Activated CD8-positive, alpha-beta memory T cell treated with anti-CD3 and anti-CD28 coated beads for 36 hours (primary cell): ENCODE measurements around the gene EMSY. TPM values are rescaled to one million over a fixed set of nuclear protein-coding genes. Genes with fewer than 3 reads are reported as not detected.

ENCODE experiments used
- CTCF ChIA-PET: fragments of 350-600 bp; sonication (Branson Sonifier 250); formaldehyde crosslinking; loops from one replicate; lab custom pipeline; 2021; ENCODE audit warnings: antibody characterized with exemption; lab: Charles Lee
- POLR2A ChIA-PET: fragments of 350-600 bp; sonication (Branson Sonifier 250); formaldehyde crosslinking; loops from one replicate; lab custom pipeline; 2021; ENCODE audit warnings: antibody characterized with exemption; lab: Charles Lee
- total RNA-seq, 2 experiments: library from RNA; stranded (reverse); gene quantifications; one replicate each; pipeline ENCODE4 v1.2.3, GENCODE V29; 2021

EMSY gene
- total RNA-seq, 2 experiments from 2014 or later, result 22.0 to 26.8 TPM

- POLR2A ChIA-PET, result no interaction called here
- CTCF ChIA-PET, result no interaction called here
These were observed 10.5 kb downstream of the EMSY start for GRCh38 chr11:76455331-76455730.

GRCh38 chr11:76455931-76456330 is 11.1 kb downstream of the EMSY start:
- ChIA-PET CTCF (no interaction called here), POLR2A (no interaction called here)

GRCh38 chr11:76456571-76456970 is 11.8 kb downstream of the EMSY start:
- CTCF ChIA-PET, result no interaction called here

GRCh38 chr11:76459299-76459698 is 14.5 kb downstream of the EMSY start:
- CTCF ChIA-PET, result no interaction called here
- POLR2A ChIA-PET, result no interaction called here

More at GRCh38 chr11:76456571-76456970, 11.8 kb downstream of the EMSY start:
- POLR2A ChIA-PET, result no interaction called here

- POLR2A ChIA-PET, result no interaction called here
- CTCF ChIA-PET, result no interaction called here
These were observed 15.0 kb downstream of the EMSY start for GRCh38 chr11:76459846-76460245.

DNA sequence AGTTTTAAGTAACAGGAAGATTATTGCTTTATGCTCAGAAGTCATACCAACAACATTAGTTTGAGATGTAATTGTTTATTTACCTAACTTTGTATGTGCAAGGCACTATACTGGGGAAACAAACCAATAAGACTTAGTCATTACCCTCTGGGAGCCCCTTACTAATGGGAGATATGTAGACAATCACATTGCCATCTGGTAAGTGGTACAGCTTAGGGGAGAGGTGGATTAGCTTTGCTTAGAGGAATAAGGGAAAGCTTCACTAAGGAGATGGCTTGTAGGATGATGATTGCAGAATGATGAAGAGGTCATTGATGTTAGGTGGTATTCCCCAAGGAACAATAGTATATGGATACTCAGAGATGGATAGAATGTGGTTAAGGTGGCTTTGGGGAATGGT is 17.5 kb downstream of the EMSY start:
- CTCF ChIA-PET, result no interaction called here

DNA sequence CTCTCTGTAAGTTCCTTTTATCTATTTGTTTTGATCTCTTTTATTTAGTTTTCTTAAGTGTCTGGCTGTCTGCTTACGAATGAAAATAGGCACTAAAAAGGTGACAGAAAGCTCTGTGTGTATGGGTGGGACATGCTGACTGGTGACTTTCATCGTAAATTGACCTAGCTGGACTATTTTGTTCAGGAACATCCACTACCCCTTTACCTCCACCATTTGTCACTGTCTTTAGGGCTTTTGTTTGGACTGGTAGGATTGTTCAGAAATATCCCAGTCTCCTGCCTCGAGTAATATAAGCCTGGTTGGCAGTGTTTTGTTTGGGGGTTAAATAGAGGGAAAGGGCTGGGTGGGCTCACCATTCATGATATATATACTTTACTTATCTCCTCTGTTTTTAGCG is 20.9 kb downstream of the EMSY start:
- CTCF ChIA-PET, result no interaction called here
- POLR2A ChIA-PET, result interaction anchor here (0.7 kb wide), 1 partner anchor 25 kb away, joined by 3 read pairs; no protein-coding TSS in a partner anchor

More for the DNA sequence above, 17.5 kb downstream of the EMSY start:
- POLR2A ChIA-PET, result no interaction called here

- CTCF ChIA-PET, result no interaction called here
- POLR2A ChIA-PET, result no interaction called here
These were observed 21.8 kb downstream of the EMSY start for GRCh38 chr11:76466666-76467065.

DNA sequence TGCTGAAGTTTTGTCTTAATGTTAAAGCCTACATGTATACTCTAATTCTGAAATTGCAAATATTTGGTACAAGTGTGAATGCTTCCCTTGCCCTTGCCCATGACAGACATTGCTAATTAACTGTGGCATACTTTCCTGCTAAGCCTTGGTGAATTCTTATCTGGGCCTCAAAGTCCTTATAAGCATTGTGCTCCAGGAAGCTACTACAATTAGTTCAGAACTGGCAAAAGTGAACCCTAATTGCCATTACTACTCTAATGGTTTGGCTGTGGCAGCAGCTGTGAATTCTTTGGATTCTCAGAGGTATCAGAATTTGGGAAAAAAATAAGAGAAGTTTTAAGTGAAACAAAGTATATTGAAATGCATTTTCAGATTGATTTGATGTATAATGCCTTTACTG is 24.3 kb downstream of the EMSY start:
- CTCF ChIA-PET, result no interaction called here
- POLR2A ChIA-PET, result no interaction called here

- ChIA-PET POLR2A (no interaction called here), CTCF (interaction anchor here (1.2 kb wide), 1 partner anchor 264 kb away, joined by 3 read pairs; no protein-coding TSS in a partner anchor)
These were observed 26.6 kb downstream of the EMSY start for GRCh38 chr11:76471382-76471781.

- POLR2A ChIA-PET, result no interaction called here
- CTCF ChIA-PET, result interaction anchor here (0.6 kb wide), 1 partner anchor 44 kb away, joined by 4 read pairs; no protein-coding TSS in a partner anchor
These were observed 35.4 kb downstream of the EMSY start for GRCh38 chr11:76480241-76480640.

DNA sequence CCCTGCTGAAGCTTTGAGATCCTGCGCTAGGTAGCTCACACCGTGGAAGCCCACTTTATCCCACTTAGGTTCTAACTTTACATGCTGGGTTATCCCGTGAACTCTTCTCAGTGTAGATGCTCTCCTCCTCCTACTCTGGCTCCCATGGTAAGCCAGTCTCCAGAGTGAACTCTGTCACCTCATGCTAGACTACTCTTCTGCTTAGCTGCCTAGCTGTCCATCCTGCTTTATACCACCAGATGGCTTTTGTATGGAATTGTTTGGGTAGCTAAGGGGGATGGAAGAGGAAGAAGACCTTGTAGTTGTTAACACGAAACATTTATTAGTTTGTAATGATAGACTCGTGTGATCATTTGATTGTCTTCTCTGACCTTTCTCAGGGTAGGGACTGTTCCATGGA is 46.8 kb downstream of the EMSY start:
- ChIA-PET CTCF (no interaction called here), POLR2A (no interaction called here)

GRCh38 chr11:76493040-76493439 is 48.2 kb downstream of the EMSY start:
- CTCF ChIA-PET, result no interaction called here
- POLR2A ChIA-PET, result no interaction called here

DNA sequence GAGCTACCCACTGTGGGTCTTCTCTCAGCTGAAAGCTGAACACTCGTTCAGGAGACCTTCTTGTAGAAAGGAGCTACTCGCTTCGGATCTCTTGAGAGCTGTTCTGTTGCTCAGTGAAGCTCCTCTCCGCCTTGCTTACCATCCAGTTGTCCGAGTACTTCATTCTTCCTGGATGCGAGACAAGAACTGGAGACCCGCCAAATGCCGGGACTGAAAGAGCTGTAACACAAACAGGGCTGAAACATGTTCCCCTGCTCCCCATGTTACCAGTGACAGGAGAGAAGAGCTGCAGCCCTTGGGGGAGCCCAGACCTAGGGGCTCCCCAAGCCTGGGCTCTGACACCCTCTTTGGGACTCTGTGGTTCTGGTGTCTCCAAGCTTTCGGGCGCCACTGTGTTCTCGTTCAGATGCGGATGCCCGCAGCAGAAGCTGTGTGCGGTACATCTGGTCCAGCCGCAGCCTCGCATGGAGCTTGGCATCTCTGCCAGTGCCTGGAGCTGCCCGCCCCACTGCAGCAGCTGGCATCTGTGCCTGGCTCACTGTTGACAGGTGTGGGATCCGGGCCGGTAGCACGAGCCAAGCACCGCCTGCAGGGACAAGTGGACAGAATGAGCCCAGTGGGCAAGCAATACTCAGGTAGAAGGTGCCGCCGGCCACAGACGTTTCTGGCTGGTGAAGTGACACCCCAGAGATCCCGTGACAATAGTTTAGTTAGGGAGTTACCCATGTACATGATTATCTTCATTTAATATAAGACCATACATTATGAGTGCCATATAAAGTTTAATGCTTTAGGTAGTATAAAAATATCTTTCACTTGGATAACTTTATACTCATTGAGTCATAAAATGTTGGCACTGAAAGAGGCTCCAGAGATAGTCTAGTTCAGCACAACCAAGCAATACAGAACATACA is 49.1 kb downstream of the EMSY start:
- POLR2A ChIA-PET, result no interaction called here
- CTCF ChIA-PET, result no interaction called here

GRCh38 chr11:76495019-76495418 is 50.2 kb downstream of the EMSY start:
- POLR2A ChIA-PET, result no interaction called here
- CTCF ChIA-PET, result no interaction called here

DNA sequence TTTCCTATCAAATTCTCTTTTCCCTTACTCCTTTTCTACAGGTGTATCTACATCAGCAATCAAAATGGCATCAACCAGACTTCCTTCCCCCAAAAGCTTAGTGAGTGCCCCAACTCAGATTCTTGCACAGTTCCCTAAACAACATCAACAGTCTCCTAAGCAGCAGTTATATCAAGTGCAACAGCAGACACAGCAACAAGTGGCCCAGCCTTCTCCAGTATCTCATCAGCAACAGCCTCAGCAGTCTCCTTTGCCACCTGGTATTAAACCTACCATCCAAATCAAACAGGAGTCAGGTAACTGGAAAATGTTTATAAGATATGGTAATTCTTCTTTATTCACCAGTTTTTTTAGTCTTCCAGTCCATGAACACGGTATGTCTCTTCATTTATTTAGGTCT is 51.4 kb downstream of the EMSY start:
- CTCF ChIA-PET, result no interaction called here
- POLR2A ChIA-PET, result no interaction called here

GRCh38 chr11:76501526-76502202 is 56.8 kb downstream of the EMSY start:
- ChIA-PET CTCF (no interaction called here), POLR2A (interaction anchor here (0.6 kb wide), 1 partner anchor 9 kb away, joined by 3 read pairs; no protein-coding TSS in a partner anchor)

GRCh38 chr11:76506833-76507232 is 62.0 kb downstream of the EMSY start:
- POLR2A ChIA-PET, result no interaction called here

DNA sequence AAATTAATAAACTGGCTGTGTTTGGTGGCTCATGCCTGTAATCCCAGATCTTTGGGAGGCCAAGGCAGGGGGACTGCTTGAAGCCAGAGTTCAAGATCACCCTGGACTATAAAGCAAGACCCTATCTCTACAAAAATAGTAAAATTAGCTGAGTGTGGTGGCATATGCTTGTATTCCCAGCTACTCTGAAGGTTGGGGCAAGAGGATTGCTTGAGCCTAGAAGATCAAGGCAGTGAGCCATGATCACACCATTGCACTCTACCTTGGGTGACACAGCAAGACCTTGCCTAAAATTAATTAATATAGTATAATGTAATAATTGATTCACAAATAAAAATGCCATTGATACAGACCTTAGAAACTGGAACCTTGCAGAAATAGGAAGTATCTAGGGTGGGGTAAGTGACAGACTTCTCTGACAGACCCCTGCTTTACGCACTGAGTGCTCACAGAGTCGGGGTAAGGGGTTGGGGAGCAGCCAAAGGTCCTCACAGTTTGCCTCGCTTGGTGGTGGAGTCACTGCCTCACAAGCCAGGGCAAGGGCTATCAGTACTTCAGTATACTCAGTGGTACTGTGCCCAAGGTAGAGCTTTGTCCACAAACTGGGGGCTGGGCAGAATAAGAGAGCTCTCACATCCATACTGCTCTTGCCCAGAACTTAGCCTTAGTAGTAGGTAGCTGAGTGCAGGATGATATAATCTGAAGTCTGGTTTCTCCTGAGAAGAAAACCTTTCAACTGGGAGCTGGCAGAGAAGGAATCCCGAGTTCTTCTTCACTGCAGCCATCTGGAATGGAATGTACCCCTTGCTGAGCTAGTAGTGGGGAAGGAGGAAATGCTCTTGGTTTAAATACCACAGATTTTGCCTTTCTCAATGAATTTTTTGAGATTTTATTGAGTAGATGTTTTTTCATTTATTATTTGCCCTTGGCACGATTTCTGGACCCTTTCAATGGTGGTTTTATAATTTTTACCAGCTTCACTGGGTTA is 65.5 kb downstream of the EMSY start:
- ChIA-PET POLR2A (interaction anchor here (0.6 kb wide), 1 partner anchor 8 kb away, joined by 3 read pairs; no protein-coding TSS in a partner anchor), CTCF (no interaction called here)

More at GRCh38 chr11:76506833-76507232, 62.0 kb downstream of the EMSY start:
- CTCF ChIA-PET, result no interaction called here
